CD4-positive, alpha-beta T cell treated with Interleukin-6 at 100 ng/mL for 8 hours (primary cell): ENCODE measurements around the gene CYB5R4.
"Not testable (repeated sequence)": the region's sequence is repeated elsewhere in the genome, so short reads cannot be mapped to it uniquely, and the experiment has no call there.

Experiments used
- DNase-seq: peaks from one replicate; pipeline ENCODE4 v3.0.0-alpha.2; 2020; ENCODE audit warnings: mixed read lengths, low spot score

The CYB5R4 gene

GRCh38 chr6:83911278-83911677 lies 51.8 kb downstream of the CYB5R4 start:
- DNase-seq: no peak

GRCh38 chr6:83914953-83915352 lies 55.5 kb downstream of the CYB5R4 start:
- DNase-seq: no peak

GRCh38 chr6:83917001-83917400 lies 57.5 kb downstream of the CYB5R4 start:
- DNase-seq: no peak

- DNase-seq: no peak
Measured at GRCh38 chr6:83920017-83920416, 60.5 kb downstream of the CYB5R4 start.

GRCh38 chr6:83921315-83921714 lies 61.8 kb downstream of the CYB5R4 start:
- DNase-seq: no peak

- no peak for DNase-seq
Measured at GRCh38 chr6:83927470-83927869, 68.0 kb downstream of the CYB5R4 start.

- DNase-seq: no peak
Measured at GRCh38 chr6:83928286-83928685, 68.8 kb downstream of the CYB5R4 start.

GRCh38 chr6:83946201-83946833 lies 86.8 kb downstream of the CYB5R4 start:
- not testable (repeated sequence) for DNase-seq

- not testable (repeated sequence) for DNase-seq
Measured at GRCh38 chr6:83947983-83948382, 88.5 kb downstream of the CYB5R4 start.

- DNase-seq: no peak
Measured at GRCh38 chr6:83948851-83949250, 89.4 kb downstream of the CYB5R4 start.

- DNase-seq: not testable (repeated sequence)
Measured at GRCh38 chr6:83951423-83951822, 91.9 kb downstream of the CYB5R4 start.

- DNase-seq: no peak
Measured at GRCh38 chr6:83952830-83953229, 93.3 kb downstream of the CYB5R4 start.

GRCh38 chr6:83954371-83954770 lies 94.9 kb downstream of the CYB5R4 start:
- no peak for DNase-seq

- no peak for DNase-seq
Measured at GRCh38 chr6:83958241-83958685, 98.8 kb downstream of the CYB5R4 start.

- no peak for DNase-seq
Measured at GRCh38 chr6:83960664-83961063, 101.2 kb downstream of the CYB5R4 start.

- DNase-seq: no peak
Measured at GRCh38 chr6:83962582-83962981, 103.1 kb downstream of the CYB5R4 start.

- no peak for DNase-seq
Measured at GRCh38 chr6:83966539-83966938, 107.0 kb downstream of the CYB5R4 start.

GRCh38 chr6:83970582-83970981 lies 111.1 kb downstream of the CYB5R4 start:
- DNase-seq: no peak

GRCh38 chr6:83974409-83975050 lies 115.0 kb downstream of the CYB5R4 start:
- DNase-seq: no peak

GRCh38 chr6:83976037-83976755 lies 116.7 kb downstream of the CYB5R4 start:
- DNase-seq: no peak

- DNase-seq: no peak
Measured at GRCh38 chr6:83976871-83977270, 117.4 kb downstream of the CYB5R4 start.

GRCh38 chr6:83978324-83978734 lies 118.8 kb downstream of the CYB5R4 start:
- no peak for DNase-seq

GRCh38 chr6:83978997-83979396 lies 119.5 kb downstream of the CYB5R4 start:
- no peak for DNase-seq
